Pancreas (tissue), 10 donors: ENCODE measurements around the gene OPCML. TPM values are rescaled to one million over a fixed set of nuclear protein-coding genes. Genes with fewer than 3 reads are reported as not detected.

Experiments
- ATAC-seq, 4 donors: fragments of 200-7000 bp; cut with Tn5 transposase; one replicate each; pipeline versions ENCODE4 v1.8.0 to v1.9.1; 2020; ENCODE audit warnings: mild to moderate bottlenecking in 4 of 4, moderate library complexity in 4 of 4
- DNase-seq, 6 donors: peaks; one replicate each; pipeline ENCODE4 v3.0.0-alpha.2; 2020
- FAIRE-seq: peaks from 2 replicates; lab custom pipeline; 2012; peaks lifted over from hg19 to GRCh38; lab: Jason Lieb, UNC
- H3K27ac ChIP-seq, 4 donors: fragments of 200-600 bp; sonication (generic); 1 replicate in 3 of 4; 2 replicates in 1 of 4; pipeline versions ENCODE4 v1.5.0 to v1.8.0; 2020
- H3K27me3 ChIP-seq, 4 donors: fragments of 200-600 bp; one replicate each; pipeline ENCODE4 v1.8.0; 2021
- H3K36me3 ChIP-seq, 3 donors: fragments of 200-600 bp; sonication (generic) in 1 of 3; one replicate each; pipeline versions ENCODE4 v1.5.0 to v1.8.0; 2020 to 2021
- H3K4me1 ChIP-seq, 3 donors: fragments of 200-600 bp; one replicate each; pipeline ENCODE4 v1.8.0; 2021
- H3K4me3 ChIP-seq, 4 donors: fragments of 200-600 bp; sonication (generic) in 2 of 4; one replicate each; pipeline versions ENCODE4 v1.5.0 to v1.8.0; 2020 to 2021
- H3K9me3 ChIP-seq, 4 donors: fragments of 200-600 bp; one replicate each; pipeline ENCODE4 v1.8.0; 2021
- WGBS, 2 donors: extraction: QIAGEN DNeasy Blood & Tissue Kit; methylation state at CpG; one replicate each; pipeline ENCODE4 v1.1.7; 2013; 5-methylcytosine and 5-hydroxymethylcytosine counted together
- intact Hi-C, 3 donors: fragments of 100-400 bp; cut with DNase I; formaldehyde crosslinking; loops; one replicate each; pipeline versions ENCODE4 v1.11.1 to v1.14.2; 2022
- polyA plus RNA-seq, 2 donors: library from polyadenylated mRNA; stranded (reverse); fragments of 200-250 nt; gene quantifications; one replicate each; pipeline ENCODE4 v1.2.3, GENCODE V29; 2013
- total RNA-seq, 6 donors: library from RNA; stranded (reverse); fragmentation: NEBNext Ultra II Directional in 4 of 6; extraction: Animal tissue kit (Norgen Biotek cat#: 25700) in 4 of 6; gene quantifications; one replicate each; pipeline versions ENCODE4 v1.2.1 to v1.2.4, GENCODE V29; 2021 to 2023
- TF ChIP-seq, protein P1 (sequence below), 4 donors: fragments of 200-600 bp; sonication (generic) in 3 of 4; IDR thresholded peaks; one replicate each; pipeline versions ENCODE4 v1.5.0 to v1.8.0; 2021; ENCODE audit warnings: antibody characterized with exemption in 4 of 4
- donor health status: healthy with polysubstance abuse.
- donor health status: DM: no; HTN: no; CAD: no; lungs with moderate emphysema.
- donor health status: DM: no; HTN: no; CAD: no.
- donor health status: control.
- donor health status: control.
- donor health status: Bipolar disorder and iron deficiency.
- donor health status: DM: yes; HTN: yes; CAD: no.
- donor health status: DM: no; HTN: no; CAD: no.
- donor health status: DM: no; HTN: no; CAD: no.
- donor health status: DM: yes; HTN: yes; CAD: no.

Gene OPCML
- total and polyA plus RNA-seq, 8 donors, result 0.05 to 0.31 (median 0.19) TPM

DNA sequence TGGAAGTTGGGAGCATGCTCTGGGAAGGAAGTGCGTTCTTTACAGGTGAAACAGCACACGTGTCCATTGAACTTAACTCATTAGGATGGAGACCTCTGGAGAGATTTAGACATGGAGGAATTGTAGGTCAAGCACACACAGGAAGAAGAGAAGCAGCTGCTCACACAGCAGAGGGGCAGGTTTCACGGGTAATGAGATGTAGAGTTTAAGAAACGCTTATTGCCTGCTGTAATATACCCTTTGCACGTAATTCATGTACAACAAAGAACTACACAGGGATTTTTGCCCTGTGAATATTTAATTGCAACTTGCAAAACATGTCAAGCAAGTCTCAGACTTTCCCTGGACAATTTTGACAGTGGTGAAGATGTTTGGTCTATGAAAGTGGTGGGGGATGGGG, 508.0 kb downstream of the OPCML start:
- no peaks in the 10 kb centered on the region for H3K9me3 ChIP-seq
- no peak for FAIRE-seq
- WGBS, 2 donors, result 49 to 59% methylated on average over 5 of the region's 5 CpGs

DNA sequence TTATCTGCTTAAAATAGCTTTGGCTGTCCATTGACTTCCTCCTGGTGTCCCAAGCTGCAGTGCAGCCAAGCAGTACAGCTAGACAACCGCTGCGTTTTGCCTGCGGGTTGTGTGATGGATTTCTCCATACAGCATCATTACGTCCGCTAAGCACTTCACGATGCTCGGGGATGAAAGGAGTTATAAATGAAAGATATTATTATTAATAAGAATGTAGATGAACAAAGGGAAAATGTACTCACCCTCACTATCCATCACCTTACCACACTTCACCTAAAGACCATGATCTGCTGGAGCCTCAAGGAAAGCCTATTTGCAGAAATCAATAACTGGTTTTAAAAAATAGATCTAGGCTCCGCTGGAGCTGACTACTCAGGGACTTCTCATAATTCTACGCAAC, 509.1 kb downstream of the OPCML start:
- peaks cover 0 to 9% (median 0%) of the 10 kb centered on the region in 4 donors for H3K27me3 ChIP-seq

More for the DNA sequence above, 508.0 kb downstream of the OPCML start:
- no peak for DNase-seq
- intact Hi-C loops, result no loop called here
- Histone ChIP-seq H3K36me3 (no peaks in the 10 kb centered on the region), H3K27me3 (peaks cover 0 to 9% (median 0%) of the 10 kb centered on the region in 4 donors), H3K27ac (no peak overlapping the region), H3K4me1 (no peaks in the 10 kb centered on the region), H3K4me3 (no peak overlapping the region)
- no peak for ATAC-seq
- TF ChIP-seq, protein P1, sequence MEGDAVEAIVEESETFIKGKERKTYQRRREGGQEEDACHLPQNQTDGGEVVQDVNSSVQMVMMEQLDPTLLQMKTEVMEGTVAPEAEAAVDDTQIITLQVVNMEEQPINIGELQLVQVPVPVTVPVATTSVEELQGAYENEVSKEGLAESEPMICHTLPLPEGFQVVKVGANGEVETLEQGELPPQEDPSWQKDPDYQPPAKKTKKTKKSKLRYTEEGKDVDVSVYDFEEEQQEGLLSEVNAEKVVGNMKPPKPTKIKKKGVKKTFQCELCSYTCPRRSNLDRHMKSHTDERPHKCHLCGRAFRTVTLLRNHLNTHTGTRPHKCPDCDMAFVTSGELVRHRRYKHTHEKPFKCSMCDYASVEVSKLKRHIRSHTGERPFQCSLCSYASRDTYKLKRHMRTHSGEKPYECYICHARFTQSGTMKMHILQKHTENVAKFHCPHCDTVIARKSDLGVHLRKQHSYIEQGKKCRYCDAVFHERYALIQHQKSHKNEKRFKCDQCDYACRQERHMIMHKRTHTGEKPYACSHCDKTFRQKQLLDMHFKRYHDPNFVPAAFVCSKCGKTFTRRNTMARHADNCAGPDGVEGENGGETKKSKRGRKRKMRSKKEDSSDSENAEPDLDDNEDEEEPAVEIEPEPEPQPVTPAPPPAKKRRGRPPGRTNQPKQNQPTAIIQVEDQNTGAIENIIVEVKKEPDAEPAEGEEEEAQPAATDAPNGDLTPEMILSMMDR (IDR thresholded peaks at IDR 0.05), result no peak

DNA sequence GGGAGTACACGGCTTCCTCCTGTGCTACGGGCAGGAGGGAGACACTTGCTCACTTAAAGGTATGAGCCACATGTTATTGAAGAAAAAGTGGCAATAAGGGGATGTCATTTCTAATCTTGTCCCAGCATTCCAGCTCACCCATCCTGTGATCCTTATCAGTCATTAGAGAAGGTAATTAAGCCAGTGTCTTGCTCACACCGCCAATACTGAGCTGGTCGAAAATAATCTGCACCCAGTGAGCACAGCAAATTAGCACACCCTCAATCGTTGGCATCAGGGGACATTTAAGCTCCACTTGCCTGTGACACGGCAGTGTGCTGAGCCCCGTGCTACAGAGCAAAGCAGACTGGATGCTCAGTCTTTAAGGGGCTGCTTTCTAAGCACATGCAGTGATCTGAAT, 510.7 kb downstream of the OPCML start:
- Histone ChIP-seq H3K27ac (no peak overlapping the region), H3K4me3 (no peak overlapping the region), H3K36me3 (no peaks in the 10 kb centered on the region), H3K4me1 (no peaks in the 10 kb centered on the region), H3K27me3 (peaks cover 0 to 9% (median 0%) of the 10 kb centered on the region in 4 donors), H3K9me3 (no peaks in the 10 kb centered on the region)
- 36 to 47% methylated on average over 7 of the region's 7 CpGs for WGBS, 2 donors
- ATAC-seq, result no peak
- no peak for FAIRE-seq
- TF ChIP-seq, protein P1 (IDR thresholded peaks at IDR 0.05), result no peak
- no peak for DNase-seq
- intact Hi-C loops, result no loop called here

More for the DNA sequence above, 509.1 kb downstream of the OPCML start:
- intact Hi-C loops, result no loop called here
- TF ChIP-seq, protein P1 (IDR thresholded peaks at IDR 0.05), result no peak
- WGBS, 2 donors, result 82 to 88% methylated on average over 9 of the region's 9 CpGs
- FAIRE-seq (no peak), ATAC-seq (no peak), DNase-seq (no peak)
- H3K4me1 ChIP-seq, result no peaks in the 10 kb centered on the region
- no peak overlapping the region for H3K27ac ChIP-seq
- no peaks in the 10 kb centered on the region for H3K9me3 ChIP-seq
- H3K36me3 ChIP-seq, result no peaks in the 10 kb centered on the region
- no peak overlapping the region for H3K4me3 ChIP-seq

DNA sequence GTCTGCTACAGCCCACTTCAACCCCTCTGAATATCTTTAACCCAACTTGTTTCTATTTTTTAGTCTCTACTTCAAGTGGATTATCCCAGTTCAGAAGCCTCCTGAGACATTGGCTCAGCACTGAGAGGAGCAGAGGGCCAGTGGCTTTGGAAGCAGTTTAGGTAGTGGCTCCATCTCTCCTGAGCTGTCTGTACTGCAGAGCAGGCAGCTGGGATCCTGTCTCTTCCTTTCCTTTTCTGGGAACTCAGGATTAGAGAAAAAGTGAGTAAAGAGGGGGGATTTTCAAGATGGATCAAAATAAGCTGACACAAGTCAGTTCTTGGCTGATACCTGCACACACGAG, 512.0 kb downstream of the OPCML start:
- TF ChIP-seq, protein P1 (IDR thresholded peaks at IDR 0.05), result no peak
- H3K27me3 ChIP-seq, result peaks cover 0 to 13% (median 0%) of the 10 kb centered on the region in 4 donors
- ATAC-seq (no peak), DNase-seq (no peak), FAIRE-seq (no peak)
- H3K4me3 ChIP-seq, result no peak overlapping the region
- 62 to 85% methylated on average over 1 of the region's 1 CpG for WGBS, 2 donors
- H3K9me3 ChIP-seq, result no peaks in the 10 kb centered on the region
- no peaks in the 10 kb centered on the region for H3K36me3 ChIP-seq
- no peaks in the 10 kb centered on the region for H3K4me1 ChIP-seq
- intact Hi-C loops, result no loop called here
- H3K27ac ChIP-seq, result no peak overlapping the region

DNA sequence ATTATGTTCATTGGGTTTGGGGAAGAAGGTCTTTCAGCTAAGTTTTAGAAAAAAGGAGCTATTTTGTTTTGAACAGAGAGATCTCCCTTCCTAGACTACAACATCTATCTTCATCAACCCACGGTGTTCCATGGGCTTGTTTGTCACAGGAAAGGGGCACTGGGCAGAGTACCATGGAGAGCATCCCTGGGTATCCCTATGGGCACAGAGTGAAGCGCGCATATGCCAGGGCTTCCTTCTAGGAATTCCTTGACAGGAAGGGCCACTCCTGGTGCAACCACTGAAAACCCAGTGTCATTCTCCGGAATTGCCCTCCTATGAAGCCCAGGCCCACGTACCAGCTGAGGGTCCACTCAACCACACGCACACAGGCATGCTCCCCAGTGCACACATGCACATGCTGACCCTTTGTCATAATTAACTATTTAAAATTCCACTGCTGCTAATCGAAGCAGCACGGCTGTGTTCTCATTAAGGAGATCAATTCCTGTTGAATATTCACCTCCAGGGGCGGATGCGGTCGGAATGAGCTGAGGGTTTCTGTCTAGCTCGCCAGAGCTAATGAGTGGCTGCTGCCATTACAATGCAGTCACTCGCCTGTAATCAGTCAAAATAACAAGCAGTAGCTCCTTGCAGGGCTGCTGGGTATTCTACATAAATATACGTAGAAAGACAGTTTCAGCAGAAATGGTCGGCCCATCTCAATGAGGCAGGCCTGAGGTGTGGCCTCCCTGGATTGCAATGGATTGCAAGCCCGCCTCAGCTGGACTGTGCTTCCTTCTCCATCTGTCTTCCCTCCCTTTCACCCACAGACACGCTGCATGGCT, 512.5 kb downstream of the OPCML start:
- WGBS, 2 donors, result 65 to 74% methylated on average over 17 of the region's 17 CpGs
- ATAC-seq, result no peak

More for the DNA sequence above, 512.5 kb downstream of the OPCML start:
- Histone ChIP-seq H3K4me1 (no peaks in the 10 kb centered on the region), H3K4me3 (no peak overlapping the region), H3K36me3 (no peaks in the 10 kb centered on the region), H3K27ac (no peak overlapping the region), H3K9me3 (no peaks in the 10 kb centered on the region), H3K27me3 (peaks cover 0 to 11% (median 0%) of the 10 kb centered on the region in 4 donors)
- TF ChIP-seq, protein P1 (IDR thresholded peaks at IDR 0.05), result no peak
- FAIRE-seq (no peak), DNase-seq (no peak)
- intact Hi-C loops, result no loop called here
